HG03103 (cell line): ENCODE results near the gene VSIG1.

Experiments used
- ATAC-seq: cut with Tn5 transposase; IDR thresholded peaks from one replicate; pipeline ENCODE4 v1.9.1; 2021; ENCODE audit warnings: low read depth; ENCODE audit not compliant: unreplicated experiment

VSIG1 gene

GRCh38 chrX:108044554-108045256, at the start of gene VSIG1:
TSS of gene VSIG1 (plus strand) at chrX:108045065. CDS start at chrX:108045131, 66 bp downstream.
- no peak for ATAC-seq

- no peak for ATAC-seq
Observed at GRCh38 chrX:107996124-107996523, 48.7 kb upstream of the VSIG1 start.

GRCh38 chrX:108000751-108001150, 44.1 kb upstream of the VSIG1 start:
- ATAC-seq, result no peak

- ATAC-seq, result peak; percentile 79
Observed at GRCh38 chrX:108001218-108001814, 43.5 kb upstream of the VSIG1 start.

GRCh38 chrX:108018656-108019381, 26.0 kb upstream of the VSIG1 start:
- ATAC-seq, result no peak

- no peak for ATAC-seq
Observed at GRCh38 chrX:108019382-108019875, 25.4 kb upstream of the VSIG1 start.

GRCh38 chrX:108020631-108021030, 24.2 kb upstream of the VSIG1 start:
- no peak for ATAC-seq

- no peak for ATAC-seq
Observed at GRCh38 chrX:108022491-108023089, 22.3 kb upstream of the VSIG1 start.

- ATAC-seq, result no peak
Observed at GRCh38 chrX:108025376-108025775, 19.5 kb upstream of the VSIG1 start.

GRCh38 chrX:108025954-108026600, 18.8 kb upstream of the VSIG1 start:
- ATAC-seq, result no peak

- ATAC-seq, result no peak
Observed at GRCh38 chrX:108028854-108029253, 16.0 kb upstream of the VSIG1 start.

GRCh38 chrX:108029928-108030711, 14.7 kb upstream of the VSIG1 start:
- ATAC-seq, result peak; percentile 62

- no peak for ATAC-seq
Observed at GRCh38 chrX:108032944-108033343, 11.9 kb upstream of the VSIG1 start.

- no peak for ATAC-seq
Observed at GRCh38 chrX:108033890-108034289, 11.0 kb upstream of the VSIG1 start.

GRCh38 chrX:108034725-108035124, 10.1 kb upstream of the VSIG1 start:
- no peak for ATAC-seq

GRCh38 chrX:108036298-108036973, 8.4 kb upstream of the VSIG1 start:
- ATAC-seq, result no peak

- ATAC-seq, result no peak
Observed at GRCh38 chrX:108049649-108050048, 4.8 kb downstream of the VSIG1 start.

GRCh38 chrX:108053218-108053617, 8.4 kb downstream of the VSIG1 start:
- ATAC-seq, result no peak

- ATAC-seq, result no peak
Observed at GRCh38 chrX:108055546-108055945, 10.7 kb downstream of the VSIG1 start.
